ENCODE results near the gene TOX2. TPM values are rescaled to one million over a fixed set of nuclear protein-coding genes. Genes with fewer than 3 reads are reported as not detected.
A peak's percentile ranks its signal among the peaks of the same experiment; 100 is the strongest.

The TOX2 gene
- total and polyA plus RNA-seq, 2 of the 8 experiments (the other 6 are each of a cell fraction or from before 2014, with no cell fraction given) = 1.8 to 3.4 TPM

GRCh38 chr20:43925801-43926200 lies 11.1 kb downstream of the TOX2 start:
- DNase-seq (ENCODE audit: low read depth in 1 of 2, low spot score in 2 of 2) (no peak), FAIRE-seq (no peak)
- no peak overlapping the region for H3K9ac ChIP-seq (replicated peaks in 1 of 4; ENCODE audit: extremely low read depth in 1 of 4, low read depth in 3 of 4, low read length in 3 of 4)
- H2BK12ac ChIP-seq (ENCODE audit: low read depth, low read length) = no peak overlapping the region
- H4K20me1 ChIP-seq (replicated peaks in 1 of 2; ENCODE audit: control insufficient read depth in 1 of 2, insufficient read depth in 2 of 2, low read length in 2 of 2) = peaks cover 0 to 2% of the 10 kb centered on the region in 2 experiments
- no peak overlapping the region for H3K18ac ChIP-seq (ENCODE audit: extremely low read depth, low read length)
- peak in 1 of 2 experiments; percentile 14; a peak in 1 of 4 replicates for TF ChIP-seq RAD21 (IDR thresholded peaks at IDR 0.05 in 1 of 2, conservative IDR thresholded peaks at IDR 0.05 in 1 of 2; ENCODE audit: low read depth in 2 of 2, low read length in 2 of 2)
- peak in 1 of 3 experiments; percentile 24; a peak in 1 of 4 replicates for TF ChIP-seq CTCF (IDR thresholded peaks at IDR 0.05; ENCODE audit: control extremely low read depth in 1 of 3, insufficient read depth in 1 of 3, low read depth in 1 of 3, low read length in 3 of 3)
- no peak for TF ChIP-seq RNF2 (IDR thresholded peaks at IDR 0.05; ENCODE audit: borderline replicate concordance, low read depth, low read length, missing control alignments, poor library complexity, severe bottlenecking)
- TF ChIP-seq KDM4A (IDR thresholded peaks at IDR 0.05; ENCODE audit: low read depth, low read length, severe bottlenecking) = no peak
- no peak overlapping the region for H3K14ac ChIP-seq (ENCODE audit: insufficient read length)
- ChIA-PET CTCF (ENCODE audit: partially characterized antibody) (interaction anchor here (0.5 to 1.2 kb wide), 2 partner anchors 82 to 86 kb away, joined by 3 read pairs; no protein-coding TSS in a partner anchor), POLR2A (ENCODE audit: partially characterized antibody) (interaction anchor here (1.1 to 1.2 kb wide), 2 partner anchors 10 to 468 kb away, joined by 4 to 5 read pairs; partner anchors contain the start of gene SRSF6)
- H2AFZ ChIP-seq (ENCODE audit: low read length) = no peak overlapping the region
- no peaks in the 10 kb centered on the region for H3K36me3 ChIP-seq (ENCODE audit: control insufficient read depth in 2 of 4, insufficient read depth in 4 of 4, low read length in 3 of 4)
- no peak overlapping the region for H4K8ac ChIP-seq (ENCODE audit: extremely low read depth, insufficient read depth, low read length)
- no peak overlapping the region for H3K56ac ChIP-seq (replicated peaks; ENCODE audit: insufficient read length, low read depth, low read length)
- H3K27me3 ChIP-seq (replicated peaks in 1 of 4; ENCODE audit: control insufficient read depth in 3 of 4, extremely low read depth in 1 of 4, insufficient read depth in 3 of 4, low read length in 3 of 4) = no peaks in the 10 kb centered on the region; a peak in 1 of 7 replicates
- H2BK5ac ChIP-seq (ENCODE audit: low read depth, low read length) = no peak overlapping the region
- H3K4me3 ChIP-seq (ENCODE audit: extremely low read depth in 1 of 4, insufficient read depth in 2 of 4, low read depth in 3 of 4, low read length in 4 of 4) = no peak overlapping the region
- no peak overlapping the region for H3K4me2 ChIP-seq (ENCODE audit: insufficient read depth in 1 of 2, low read depth in 2 of 2, low read length in 2 of 2)
- peaks cover 0 to 2% (median 0%) of the 10 kb centered on the region in 4 experiments; a peak in 2 of 7 replicates for H3K4me1 ChIP-seq (replicated peaks in 1 of 4; ENCODE audit: control insufficient read depth in 3 of 4, insufficient read depth in 4 of 4, low read length in 3 of 4)
- H2BK15ac ChIP-seq (ENCODE audit: low read length) = no peak overlapping the region
- no peak overlapping the region for H2AK5ac ChIP-seq (ENCODE audit: low read depth, low read length)
- H3K79me1 ChIP-seq (ENCODE audit: low read depth, low read length) = no peaks in the 10 kb centered on the region
- no peaks in the 10 kb centered on the region for H3K9me3 ChIP-seq (ENCODE audit: insufficient read depth in 2 of 2, low read depth in 1 of 2, low read length in 1 of 2)
- no peaks in the 10 kb centered on the region for H3K79me2 ChIP-seq (ENCODE audit: control insufficient read depth in 1 of 2, insufficient read depth in 2 of 2, low read length in 2 of 2)
- no peak overlapping the region for H3K27ac ChIP-seq (ENCODE audit: low read depth, low read length)
- H4K5ac ChIP-seq (ENCODE audit: insufficient read length, low read depth, low read length) = no peak overlapping the region
- no peak overlapping the region for H3K23ac ChIP-seq (ENCODE audit: insufficient read length)
- no peak overlapping the region for H2BK20ac ChIP-seq (ENCODE audit: low read length)
- no peak overlapping the region for H4K91ac ChIP-seq (replicated peaks; ENCODE audit: insufficient read length, low read length)
- H3K23me2 ChIP-seq (ENCODE audit: low read depth, low read length) = no peaks in the 10 kb centered on the region; the same call in 1 of the 2 replicates
- 81% methylated on average over 5 of the region's 5 CpGs; no CpG with 5 or more reads in 1 of the 2 experiments for WGBS, 2 experiments (ENCODE audit: extremely low coverage in 1 of 2, insufficient coverage in 1 of 2, insufficient read length in 1 of 2, insufficient replicate concordance in 2 of 2, low coverage in 1 of 2, low lambda C conversion rate in 2 of 2, missing lambda C conversion rate in 1 of 2)
- H2BK120ac ChIP-seq (replicated peaks; ENCODE audit: low read depth, low read length) = no peak overlapping the region
- no peak overlapping the region for H3K4ac ChIP-seq (replicated peaks; ENCODE audit: insufficient read length, low read depth, low read length)

Measured in H1 (cell line).